HepG2 (cell line): ENCODE measurements around the gene NEGR1. TPM values are rescaled to one million over a fixed set of nuclear protein-coding genes. Genes with fewer than 3 reads are reported as not detected.

Experiments used
- ATAC-seq: fragments of 200-7000 bp; cut with Tn5 transposase; 3 replicates; pipeline ENCODE4 v1.9.1; 2020; ENCODE audit warnings: mild to moderate bottlenecking, moderate library complexity
- BruUV-seq: library from RNA; stranded (reverse); fragments of 400-500 nt; replicated peaks from 2 replicates; lab custom pipeline; 2021; lab: Mats Ljungman, UMichigan
- CTCF ChIA-PET: fragments of 300-600 bp; formaldehyde crosslinking; extraction: SDS; loops from one replicate; lab custom pipeline; 2021; ENCODE audit warnings: low total read pairs, inconsistent platforms, low intra/inter-chr PET ratio; lab: Yijun Ruan, JAX
- POLR2A ChIA-PET: fragments of 350-600 bp; sonication (Branson Sonifier 250); formaldehyde crosslinking; loops from one replicate; lab custom pipeline; 2020; ENCODE audit warnings: antibody characterized with exemption, inconsistent platforms; lab: Yijun Ruan, JAX
- DNase-seq: peaks from one replicate; pipeline ENCODE4 v3.0.0-alpha.2; 2015; ENCODE audit warnings: low spot score
- FAIRE-seq: peaks from 3 replicates; lab custom pipeline; 2011; peaks lifted over from hg19 to GRCh38; lab: Jason Lieb, UNC
- H2AFZ ChIP-seq: one replicate; pipeline ENCODE4 v1.6.1; 2011; ENCODE audit warnings: low read length, inconsistent platforms
- H3K27ac ChIP-seq: fragments of 300-600 bp; 3 replicates; pipeline ENCODE4 v1.8.0; 2011; ENCODE audit warnings: mixed run types, mild to moderate bottlenecking, mixed read lengths, low read length, inconsistent platforms; ENCODE audit not compliant: insufficient read depth; ENCODE audit errors: extremely low read length
- H3K27me3 ChIP-seq, 2 experiments: fragments of 200-600 bp in 1 of 2; 2 replicates in 1 of 2; 3 replicates in 1 of 2; pipeline versions ENCODE4 v1.6.0 to v1.8.0; 2011; ENCODE audit warnings: low read length in 2 of 2, mild to moderate bottlenecking in 2 of 2, moderate library complexity in 2 of 2, inconsistent platforms in 1 of 2; ENCODE audit not compliant: insufficient read depth in 2 of 2, control insufficient read depth in 1 of 2
- H3K36me3 ChIP-seq, 2 experiments: fragments of 200-600 bp in 1 of 2; replicated peaks in 1 of 2; 2 replicates in 1 of 2; 3 replicates in 1 of 2; pipeline versions ENCODE4 v1.5.1 to v1.8.0; 2011; ENCODE audit warnings: low read length in 2 of 2, inconsistent platforms in 1 of 2; ENCODE audit not compliant: insufficient read depth in 2 of 2, control insufficient read depth in 1 of 2
- H3K4me1 ChIP-seq: 2 replicates; pipeline ENCODE4 v1.5.1; 2012; ENCODE audit warnings: low read length, inconsistent platforms; ENCODE audit not compliant: insufficient read depth
- H3K4me2 ChIP-seq: 2 replicates; pipeline ENCODE4 v1.6.0; 2011; ENCODE audit warnings: low read depth, low read length, inconsistent platforms
- H3K4me3 ChIP-seq, 3 experiments: fragments of 200-600 bp in 1 of 3; sonication (generic), shearing (Covaris generic) in 1 of 3; replicated peaks in 1 of 3; 2 replicates each; pipeline ENCODE4 v1.5.1; 2011 to 2016; ENCODE audit warnings: low read length in 3 of 3, inconsistent platforms in 2 of 3, low read depth in 2 of 3, mild to moderate bottlenecking in 2 of 3, control low read depth in 1 of 3, mixed read lengths in 1 of 3; ENCODE audit not compliant: insufficient read depth in 1 of 3
- H3K79me2 ChIP-seq: one replicate; pipeline ENCODE4 v1.6.1; 2011; ENCODE audit warnings: low read length, inconsistent platforms; ENCODE audit not compliant: insufficient read depth
- H3K9ac ChIP-seq: 2 replicates; pipeline ENCODE4 v1.6.0; 2011; ENCODE audit warnings: mild to moderate bottlenecking, low read depth, low read length, inconsistent platforms; ENCODE audit not compliant: insufficient read depth
- H3K9me3 ChIP-seq: 2 replicates; pipeline ENCODE4 v1.5.1; 2012; ENCODE audit warnings: mild to moderate bottlenecking, low read length
- H4K20me1 ChIP-seq: 2 replicates; pipeline ENCODE4 v1.6.0; 2011; ENCODE audit warnings: inconsistent platforms, mild to moderate bottlenecking, low read length, moderate library complexity; ENCODE audit not compliant: insufficient read depth
- CREBL2 ChIP-seq: sonication (generic); formaldehyde crosslinking; IDR thresholded peaks from 2 replicates; pipeline ENCODE4 v1.8.1; 2023; ENCODE audit warnings: missing genetic modification reagents, mild to moderate bottlenecking, borderline replicate concordance
- FUBP1 ChIP-seq: sonication (generic); formaldehyde crosslinking; IDR thresholded peaks from 2 replicates; pipeline ENCODE4 v1.5.1; 2020; ENCODE audit warnings: missing genetic modification reagents, mild to moderate bottlenecking, borderline replicate concordance
- IRF9 ChIP-seq: sonication (generic); formaldehyde crosslinking; IDR thresholded peaks from 2 replicates; pipeline ENCODE4 v1.8.0; 2022; ENCODE audit warnings: missing genetic modification reagents, mild to moderate bottlenecking, borderline replicate concordance
- MBNL3 ChIP-seq: fragments of 250-450 bp; sonication (Bioruptor Pico); conservative IDR thresholded peaks from 2 replicates; pipeline ENCODE4 v1.8.0; 2022; ENCODE audit warnings: mild to moderate bottlenecking, inconsistent platforms
- MYPOP ChIP-seq: sonication (generic); formaldehyde crosslinking; IDR thresholded peaks from 2 replicates; pipeline ENCODE4 v1.8.1; 2023; ENCODE audit warnings: mild to moderate bottlenecking, moderate library complexity, missing genetic modification reagents
- NFYB ChIP-seq: sonication (generic); formaldehyde crosslinking; IDR thresholded peaks from 2 replicates; pipeline ENCODE4 v1.4.0; 2020; ENCODE audit warnings: missing genetic modification reagents
- SPEN ChIP-seq: sonication (generic); formaldehyde crosslinking; IDR thresholded peaks from 2 replicates; pipeline ENCODE4 v1.5.1; 2020; ENCODE audit warnings: low read depth, mild to moderate bottlenecking, missing genetic modification reagents
- STAT6 ChIP-seq: sonication (generic); formaldehyde crosslinking; IDR thresholded peaks from 2 replicates; pipeline ENCODE4 v1.4.0; 2020; ENCODE audit warnings: missing genetic modification reagents, mild to moderate bottlenecking, borderline replicate concordance
- ZBTB38 ChIP-seq: sonication (generic); formaldehyde crosslinking; IDR thresholded peaks from 2 replicates; pipeline ENCODE4 v1.5.1; 2020; ENCODE audit warnings: mild to moderate bottlenecking, missing genetic modification reagents
- ZKSCAN1 ChIP-seq: fragments of 150-350 bp; IDR thresholded peaks from 2 replicates; pipeline ENCODE4 v1.6.1; 2014; ENCODE audit warnings: low read length
- ZNF18 ChIP-seq: sonication (generic); formaldehyde crosslinking; IDR thresholded peaks from 2 replicates; pipeline ENCODE4 v1.8.0; 2022; ENCODE audit warnings: mild to moderate bottlenecking, missing genetic modification reagents; ENCODE audit not compliant: insufficient replicate concordance
- ZNF280B ChIP-seq: sonication (generic); formaldehyde crosslinking; IDR thresholded peaks from 2 replicates; pipeline ENCODE4 v1.5.0; 2020; ENCODE audit warnings: missing genetic modification reagents, mild to moderate bottlenecking, borderline replicate concordance
- ZNF382 ChIP-seq: sonication (generic); formaldehyde crosslinking; IDR thresholded peaks from 2 replicates; pipeline ENCODE4 v1.5.0; 2020; ENCODE audit warnings: missing genetic modification reagents, mild to moderate bottlenecking, borderline replicate concordance
- WGBS: methylation state at CpG from one replicate; pipeline ENCODE4 v1.1.6; 2017; ENCODE audit warnings: low lambda C conversion rate; 5-methylcytosine and 5-hydroxymethylcytosine counted together
- in situ Hi-C: cut with HindIII; loops from 2 replicates; pipeline ENCODE4 v1.10.0; 2017; ENCODE audit warnings: low pct_unique_long_range_greater_than_20kb; ENCODE audit not compliant: extremely low pct_ligation_motif_present
- intact Hi-C: fragments of 100-400 bp; cut with micrococcal nuclease; formaldehyde crosslinking; loops from one replicate; pipeline ENCODE4 v1.10.0; 2022; ENCODE audit not compliant: unreplicated experiment
- polyA plus RNA-seq, 8 experiments: library from polyadenylated mRNA; depleted of rRNA in 3 of 8; stranded (reverse) in 7 of 8; unstranded in 1 of 8; fragments of >200 nt; fragmentation: Illumina TruSeq in 4 of 8; extraction: Trizol in 4 of 8; gene quantifications; 2 replicates each; pipeline versions ENCODE4 v1.2.1 to v1.2.3, GENCODE V29; 2011 to 2016; ENCODE audit warnings: low read depth in 4 of 8, missing spikeins in 1 of 8, mixed read lengths in 1 of 8; ENCODE audit not compliant: insufficient read depth in 1 of 8
- total RNA-seq, 5 experiments: library from RNA; depleted of rRNA; stranded (reverse); fragments of >200 nt; fragmentation: Illumina TruSeq; extraction: Trizol; gene quantifications; 2 replicates each; pipeline ENCODE4 v1.2.3, GENCODE V29; 2016; ENCODE audit warnings: low read depth in 1 of 5

Gene NEGR1
- total and polyA plus RNA-seq, 2 of the 13 experiments (the other 11 are each of a cell fraction or from before 2014, with no cell fraction given) = not detected

- H3K9me3 ChIP-seq = peaks cover 27% of the 10 kb centered on the region; the same call in 1 of the 2 replicates
- H3K27me3 ChIP-seq = no peaks in the 10 kb centered on the region
- intact Hi-C loops = no loop called here
- ChIA-PET POLR2A (no interaction called here), CTCF (no interaction called here)
- no peaks in the 10 kb centered on the region for H3K36me3 ChIP-seq
- FAIRE-seq = no peak
- no peak overlapping the region for H3K4me3 ChIP-seq
- H3K4me1 ChIP-seq = no peaks in the 10 kb centered on the region
- H3K27ac ChIP-seq = no peak overlapping the region
- H3K9ac ChIP-seq = no peak overlapping the region
- in situ Hi-C loops = no loop called here
- BruUV-seq = no TSS peak
- DNase-seq = no peak
- no peak overlapping the region for H3K4me2 ChIP-seq
- ATAC-seq = no peak
- H2AFZ ChIP-seq = no peak overlapping the region
- H3K79me2 ChIP-seq = no peaks in the 10 kb centered on the region
- no peaks in the 10 kb centered on the region for H4K20me1 ChIP-seq
- 1% methylated on average over 3 of the region's 3 CpGs for WGBS
- TF ChIP-seq STAT6 = no peak
- no peak for TF ChIP-seq MYPOP (CRISPR knock-in tag)
- TF ChIP-seq ZKSCAN1 = no peak
- no peak for TF ChIP-seq SPEN (CRISPR knock-in tag)
- no peak for TF ChIP-seq IRF9 (CRISPR knock-in tag)
- no peak for TF ChIP-seq FUBP1 (CRISPR knock-in tag)
- no peak for TF ChIP-seq ZNF280B
- TF ChIP-seq NFYB = no peak
- no peak for TF ChIP-seq ZNF382 (CRISPR knock-in tag)
- TF ChIP-seq ZBTB38 (CRISPR knock-in tag) = no peak
- TF ChIP-seq ZNF18 (CRISPR knock-in tag) = no peak
- no peak for TF ChIP-seq MBNL3 (CRISPR knock-in tag)
- TF ChIP-seq CREBL2 (CRISPR knock-in tag) = no peak
Observed at GRCh38 chr1:71650119-71650518, 632.2 kb downstream of the NEGR1 start.
